Activated naive CD4-positive, alpha-beta T cell treated with anti-CD3 and anti-CD28 coated beads, Interleukin-2, amount 50 U/mL, for 72 hours (primary cell): ENCODE data around the gene DUSP23. TPM values are rescaled to one million over a fixed set of nuclear protein-coding genes. Genes with fewer than 3 reads are reported as not detected.

Experiments used
- ATAC-seq, 2 donors: fragments of 150-1000 bp; cut with Tn5 transposase; 2 replicates each; pipeline ENCODE4 v1.10.0; 2021; ENCODE audit warnings: mild to moderate bottlenecking in 2 of 2, moderate library complexity in 2 of 2
- DNase-seq, 2 donors: peaks; one replicate each; pipeline ENCODE4 v3.0.0; 2021 to 2022; ENCODE audit warnings: low spot score in 2 of 2
- H3K27ac Mint-ChIP-seq, 2 donors: one replicate each; pipeline ENCODE4 v1.8.0; 2022; ENCODE audit warnings: mild to moderate bottlenecking in 2 of 2, mixed read lengths in 2 of 2
- H3K36me3 Mint-ChIP-seq, 2 donors: one replicate each; pipeline ENCODE4 v1.8.0; 2022; ENCODE audit warnings: mixed read lengths in 2 of 2
- H3K9me3 Mint-ChIP-seq, 2 donors: one replicate each; pipeline ENCODE4 v1.8.0; 2022; ENCODE audit warnings: mixed read lengths in 2 of 2
- total RNA-seq, 2 donors: library from RNA; stranded (reverse); gene quantifications; one replicate each; pipeline ENCODE4 v1.2.3, GENCODE V29; 2022

The DUSP23 gene
- total RNA-seq, 2 donors from 2014 or later = 16.8 to 24.4 TPM

- Mint-ChIP-seq H3K27ac (no peak overlapping the region), H3K36me3 (no peaks in the 10 kb centered on the region), H3K9me3 (no peaks in the 10 kb centered on the region)
- ATAC-seq = no peak
- DNase-seq = no peak
Measured at GRCh38 chr1:159815926-159816325, 35.2 kb downstream of the DUSP23 start.

GRCh38 chr1:159817276-159818041, 36.7 kb downstream of the DUSP23 start:
- no peak overlapping the region for H3K27ac Mint-ChIP-seq
- DNase-seq (no peak), ATAC-seq (no peak)
- no peaks in the 10 kb centered on the region for H3K9me3 Mint-ChIP-seq
- no peaks in the 10 kb centered on the region for H3K36me3 Mint-ChIP-seq

DNA sequence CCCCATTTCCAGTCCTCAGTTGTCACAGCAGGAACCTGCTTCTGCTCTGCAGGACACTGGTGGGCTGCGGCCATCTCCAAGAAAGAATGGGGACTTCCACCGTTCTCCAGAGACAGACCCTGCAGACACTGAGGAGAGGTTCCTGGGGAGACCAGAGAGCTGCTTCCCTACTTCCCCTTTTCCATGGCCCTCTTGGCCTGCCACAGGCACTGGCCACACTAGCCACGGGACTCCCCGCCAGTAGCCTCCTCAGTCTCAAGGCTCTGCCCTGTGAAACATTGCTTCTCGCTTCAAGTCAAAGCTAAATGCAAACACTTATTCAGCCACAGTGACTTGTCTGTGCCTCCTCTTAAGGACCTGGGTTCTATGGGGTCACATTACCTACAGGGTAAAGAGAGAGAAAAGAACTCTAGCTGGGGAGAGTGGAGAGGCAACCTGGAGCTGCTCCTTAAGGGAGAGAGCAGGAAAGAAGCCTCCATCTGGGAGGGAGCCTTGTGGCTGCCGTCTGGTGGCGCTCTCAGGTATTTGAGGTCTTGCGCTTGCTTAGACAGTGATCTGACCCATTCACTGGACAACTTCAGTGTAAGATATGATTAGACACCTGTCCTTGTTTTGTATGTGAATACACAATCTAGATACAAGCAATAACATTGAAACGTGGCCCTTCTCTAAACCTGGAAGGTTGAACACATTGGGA, 40.6 kb downstream of the DUSP23 start:
- DNase-seq (peak in 1 of 2 donors; percentile 37), ATAC-seq (peak in 1 of 2 donors; percentile 49)
- peaks cover 0 to 7% of the 10 kb centered on the region in 2 donors for H3K36me3 Mint-ChIP-seq
- peaks cover 0 to 5% of the 10 kb centered on the region in 2 donors for H3K9me3 Mint-ChIP-seq
- H3K27ac Mint-ChIP-seq = no peak overlapping the region

- Mint-ChIP-seq H3K27ac (no peak overlapping the region), H3K36me3 (peaks cover 0 to 16% of the 10 kb centered on the region in 2 donors), H3K9me3 (peaks cover 0 to 5% of the 10 kb centered on the region in 2 donors)
- no peak for ATAC-seq
- no peak for DNase-seq
Measured at GRCh38 chr1:159823406-159823805, 42.6 kb downstream of the DUSP23 start.

- no peak for DNase-seq
- Mint-ChIP-seq H3K27ac (peak overlapping the region in 1 of 2 donors; percentile 87), H3K9me3 (peaks cover 0 to 5% of the 10 kb centered on the region in 2 donors), H3K36me3 (peaks cover 0 to 16% of the 10 kb centered on the region in 2 donors)
- peak in 1 of 2 donors; percentile 15 for ATAC-seq
Measured at GRCh38 chr1:159825564-159825963, 44.8 kb downstream of the DUSP23 start.

DNA sequence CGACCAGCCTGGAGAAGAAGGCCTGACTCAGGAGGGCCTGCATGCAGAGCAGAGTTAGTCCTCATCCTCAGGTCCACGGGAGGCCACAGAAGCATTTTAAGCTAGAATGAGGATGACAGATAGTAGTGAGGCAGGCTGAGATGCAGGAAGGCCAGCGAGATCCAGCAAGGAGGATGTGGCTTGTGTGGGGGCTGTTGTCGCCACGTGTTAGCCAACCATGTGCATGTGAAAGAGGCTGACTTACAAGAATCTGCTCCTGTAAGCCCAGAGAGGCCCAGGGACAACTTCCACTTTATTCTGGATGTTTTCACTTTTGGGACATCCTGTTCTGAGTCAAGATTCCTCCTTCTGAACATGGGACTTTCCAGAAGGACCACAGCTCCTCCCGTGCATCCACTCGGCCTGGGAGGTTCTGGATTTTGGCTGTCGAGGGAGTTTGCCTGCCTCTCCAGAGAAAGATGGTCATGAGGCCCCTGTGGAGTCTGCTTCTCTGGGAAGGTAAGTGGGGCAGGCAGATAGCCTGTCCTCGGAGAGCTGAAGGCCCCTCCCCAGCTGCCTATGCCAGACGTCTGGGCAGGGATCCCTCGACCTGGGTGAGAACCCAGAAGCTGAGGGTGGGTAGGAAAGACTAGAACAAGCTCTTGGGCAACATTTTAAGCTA, 45.8 kb downstream of the DUSP23 start, which contains the start of gene SLAMF8:
Gene SLAMF8 (plus strand): TSS at position 433 of the 661 bp plus-strand sequence. CDS start 26 bp downstream, at position 459.
- ATAC-seq = peak; percentile 71 to 86
- peaks cover 0 to 5% of the 10 kb centered on the region in 2 donors for H3K9me3 Mint-ChIP-seq
- peaks cover 0 to 16% of the 10 kb centered on the region in 2 donors for H3K36me3 Mint-ChIP-seq

DNA sequence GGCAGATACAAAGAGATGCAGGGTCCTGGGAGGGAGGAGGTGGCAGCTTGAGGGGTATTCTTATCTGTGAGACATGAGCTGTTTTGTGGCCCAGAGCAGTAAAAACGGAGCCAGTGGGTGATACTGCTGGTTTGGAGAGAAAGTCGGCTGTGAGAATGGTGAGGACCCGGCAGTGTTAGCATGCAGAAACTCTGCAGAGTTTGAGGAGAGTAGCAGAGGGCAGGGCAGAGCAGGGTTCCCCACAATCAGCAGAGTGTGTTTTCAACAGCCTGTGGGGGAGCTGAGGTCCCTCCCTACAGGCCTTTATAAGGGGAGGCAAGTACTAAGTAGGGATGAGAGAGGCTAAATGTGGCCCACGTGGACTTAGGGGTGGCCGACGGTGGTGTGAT, 46.3 kb downstream of the DUSP23 start:
- peak overlapping the region; percentile 77 to 87 for H3K27ac Mint-ChIP-seq
- peaks cover 0 to 5% of the 10 kb centered on the region in 2 donors for H3K9me3 Mint-ChIP-seq
- H3K36me3 Mint-ChIP-seq = peaks cover 0 to 16% of the 10 kb centered on the region in 2 donors
- DNase-seq (no peak), ATAC-seq (no peak)

More for the DNA sequence above, 45.8 kb downstream of the DUSP23 start, which contains the start of gene SLAMF8:
- peak in 1 of 2 donors; percentile 67 for DNase-seq
- peak within 1 kb of the TSS; percentile 77 to 87 for H3K27ac Mint-ChIP-seq

DNA sequence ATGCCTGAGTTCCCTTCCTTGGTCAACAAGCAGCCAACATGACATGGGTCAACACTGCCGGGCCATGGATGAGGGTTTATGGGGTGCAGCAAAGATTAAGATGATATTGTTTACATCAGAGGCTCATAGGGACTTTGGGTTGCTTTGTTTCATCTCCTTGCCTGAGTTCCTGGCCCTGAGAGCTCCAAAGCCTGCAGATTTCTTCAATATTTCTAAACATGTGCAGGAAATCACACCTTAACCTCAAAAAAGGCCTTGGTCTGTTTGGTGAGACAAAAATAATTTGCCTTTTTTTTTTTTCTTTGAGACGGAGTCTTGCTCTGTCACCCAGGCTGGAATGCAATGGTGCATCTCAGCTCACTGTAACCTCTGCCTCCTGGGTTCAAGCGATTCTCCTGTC, 46.8 kb downstream of the DUSP23 start:
- no peak for ATAC-seq
- Mint-ChIP-seq H3K27ac (peak overlapping the region in 1 of 2 donors; percentile 87), H3K9me3 (peaks cover 0 to 5% of the 10 kb centered on the region in 2 donors), H3K36me3 (peaks cover 0 to 16% of the 10 kb centered on the region in 2 donors)
- DNase-seq = no peak

GRCh38 chr1:159828176-159828575, 47.4 kb downstream of the DUSP23 start:
- Mint-ChIP-seq H3K9me3 (peaks cover 0 to 5% of the 10 kb centered on the region in 2 donors), H3K27ac (peak overlapping the region in 1 of 2 donors; percentile 87)
- ATAC-seq = no peak

DNA sequence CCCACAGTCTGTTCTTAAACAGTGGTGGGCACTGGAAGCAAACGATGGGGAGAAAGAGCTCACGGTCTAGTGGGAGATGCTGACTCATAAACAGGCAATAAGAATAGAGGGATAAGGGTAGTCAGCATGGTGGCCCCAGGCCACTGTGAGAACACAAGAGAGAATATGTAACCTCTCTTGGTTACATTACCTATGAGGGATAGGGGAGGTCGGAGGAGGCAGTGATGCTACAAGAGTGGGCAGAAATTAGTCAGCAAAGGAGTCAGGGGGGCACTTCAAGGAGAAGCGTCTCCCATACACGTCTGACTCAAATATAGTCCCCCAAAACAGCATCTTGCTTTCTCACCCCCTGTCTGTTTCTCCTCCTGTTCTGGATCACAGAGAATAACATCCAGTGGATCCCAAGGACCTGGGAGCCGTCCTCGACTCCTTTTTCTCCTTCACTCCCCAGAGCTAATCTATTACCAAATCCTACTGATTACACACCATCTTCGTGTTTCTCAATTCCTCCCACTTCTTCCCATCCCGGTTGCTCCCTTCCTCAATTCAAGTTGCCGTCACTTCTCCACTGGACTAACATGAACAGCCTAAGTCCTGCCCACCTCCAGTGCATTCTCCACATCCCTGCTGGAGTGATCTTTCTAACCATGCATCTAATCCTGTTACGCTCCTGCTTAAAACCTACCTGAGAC, 48.0 kb downstream of the DUSP23 start:
- Mint-ChIP-seq H3K9me3 (peaks cover 0 to 5% of the 10 kb centered on the region in 2 donors), H3K27ac (peak overlapping the region in 1 of 2 donors; percentile 23), H3K36me3 (peaks cover 0 to 16% of the 10 kb centered on the region in 2 donors)
- DNase-seq (no peak), ATAC-seq (no peak)

More at GRCh38 chr1:159828176-159828575, 47.4 kb downstream of the DUSP23 start:
- H3K36me3 Mint-ChIP-seq = peaks cover 0 to 16% of the 10 kb centered on the region in 2 donors
- no peak for DNase-seq

DNA sequence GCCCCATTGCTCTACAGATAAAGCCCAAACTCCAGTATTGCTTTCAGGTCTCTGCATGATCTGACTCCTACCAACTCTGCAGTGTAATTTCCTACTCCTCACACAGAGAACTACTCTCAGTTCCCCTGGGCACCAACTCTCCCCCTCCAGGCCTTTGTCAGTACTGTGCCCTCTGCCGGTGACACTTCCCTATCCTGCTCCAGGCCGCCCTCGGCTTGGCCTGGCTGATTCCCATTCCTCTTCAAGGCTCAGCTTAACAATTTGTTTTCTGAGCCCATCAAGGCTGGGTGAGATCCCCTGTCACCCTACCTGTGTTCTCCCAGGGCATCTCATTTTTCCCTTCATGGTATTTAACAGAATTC, 48.5 kb downstream of the DUSP23 start:
- peaks cover 0 to 5% of the 10 kb centered on the region in 2 donors for H3K9me3 Mint-ChIP-seq
- peak overlapping the region in 1 of 2 donors; percentile 23 for H3K27ac Mint-ChIP-seq
- DNase-seq = no peak
- H3K36me3 Mint-ChIP-seq = peaks cover 0 to 16% of the 10 kb centered on the region in 2 donors
- ATAC-seq = no peak

DNA sequence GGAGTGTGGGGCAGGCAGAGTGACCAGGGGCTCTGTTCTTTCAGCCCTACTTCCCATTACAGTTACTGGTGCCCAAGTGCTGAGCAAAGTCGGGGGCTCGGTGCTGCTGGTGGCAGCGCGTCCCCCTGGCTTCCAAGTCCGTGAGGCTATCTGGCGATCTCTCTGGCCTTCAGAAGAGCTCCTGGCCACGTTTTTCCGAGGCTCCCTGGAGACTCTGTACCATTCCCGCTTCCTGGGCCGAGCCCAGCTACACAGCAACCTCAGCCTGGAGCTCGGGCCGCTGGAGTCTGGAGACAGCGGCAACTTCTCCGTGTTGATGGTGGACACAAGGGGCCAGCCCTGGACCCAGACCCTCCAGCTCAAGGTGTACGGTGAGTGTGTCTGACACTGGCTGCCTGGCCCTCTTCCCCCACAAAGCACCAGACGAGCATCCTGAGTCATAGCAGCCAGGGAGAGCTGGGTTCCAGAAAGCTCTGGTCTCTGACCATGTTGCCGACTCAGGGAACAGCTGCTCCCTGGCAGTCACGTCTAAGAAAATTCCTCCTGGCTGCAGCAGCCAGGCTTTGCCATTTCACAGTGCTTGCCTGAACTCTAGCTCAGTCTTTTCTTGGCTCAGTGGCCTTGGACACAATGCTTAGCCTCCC, 49.2 kb downstream of the DUSP23 start:
- Mint-ChIP-seq H3K36me3 (peaks cover 0 to 16% of the 10 kb centered on the region in 2 donors), H3K27ac (peak overlapping the region in 1 of 2 donors; percentile 29), H3K9me3 (peaks cover 0 to 5% of the 10 kb centered on the region in 2 donors)
- ATAC-seq = no peak
- DNase-seq = no peak

DNA sequence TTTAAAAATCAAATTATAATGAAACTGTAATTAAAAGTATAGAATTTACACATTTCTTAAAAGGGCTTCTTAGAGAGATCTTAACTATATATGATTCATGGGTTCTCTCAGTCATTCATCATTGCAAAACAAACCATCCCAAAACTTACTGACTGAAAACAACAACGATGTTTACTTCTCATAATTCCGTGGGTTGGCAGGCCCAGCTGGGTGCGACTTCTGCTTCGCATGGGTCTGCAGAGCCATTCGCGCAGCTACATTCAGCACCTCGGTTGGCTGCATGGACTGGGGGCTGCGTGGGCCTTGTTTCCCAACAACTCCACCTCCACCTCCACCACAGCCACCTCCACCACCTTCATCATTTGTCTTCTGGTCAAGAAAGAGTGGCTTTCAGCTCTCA, 50.0 kb downstream of the DUSP23 start:
- peak in 1 of 2 donors; percentile 22 for ATAC-seq
- H3K36me3 Mint-ChIP-seq = peaks cover 0 to 15% of the 10 kb centered on the region in 2 donors

DNA sequence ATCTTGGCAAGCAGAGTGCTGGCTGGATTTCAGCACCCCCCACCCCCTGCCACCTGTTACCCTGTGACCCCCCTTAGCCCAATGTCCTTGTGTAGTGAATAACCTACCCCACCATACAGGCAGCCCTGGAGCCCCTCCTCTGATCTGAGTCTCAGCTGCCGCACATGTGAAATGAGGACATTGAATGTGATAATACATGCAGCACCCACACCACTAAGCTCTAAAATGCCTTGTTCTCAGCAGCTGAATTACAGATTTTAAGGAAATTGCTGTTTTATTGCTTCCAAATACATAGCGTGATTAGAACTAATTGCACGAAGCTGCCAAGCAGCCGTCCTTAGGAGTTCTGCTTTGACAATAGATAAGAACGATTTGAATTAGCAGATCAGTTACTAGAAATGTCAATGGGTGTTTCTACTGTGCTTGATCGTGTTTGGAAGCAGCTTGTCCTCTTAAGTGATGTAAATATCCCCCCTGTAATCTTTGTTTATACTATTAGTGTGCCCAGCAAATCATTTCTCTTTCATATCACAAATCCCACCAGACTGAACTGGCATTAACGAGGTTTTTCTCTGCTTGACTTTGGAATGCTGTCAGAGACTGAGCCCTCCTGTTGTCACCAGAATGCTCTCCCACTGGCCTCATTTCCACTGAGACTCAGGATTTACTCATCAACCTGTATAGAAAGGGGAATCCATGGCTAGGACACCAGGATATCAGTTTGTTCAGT, 50.8 kb downstream of the DUSP23 start:
- H3K9me3 Mint-ChIP-seq = no peaks in the 10 kb centered on the region
- ATAC-seq (no peak), DNase-seq (no peak)
- peaks cover 0 to 6% of the 10 kb centered on the region in 2 donors for H3K36me3 Mint-ChIP-seq
- H3K27ac Mint-ChIP-seq = no peak overlapping the region

More for the DNA sequence above, 50.0 kb downstream of the DUSP23 start:
- H3K27ac Mint-ChIP-seq = no peak overlapping the region
- H3K9me3 Mint-ChIP-seq = peaks cover 0 to 5% of the 10 kb centered on the region in 2 donors
- DNase-seq = no peak
